Measurements from ENCODE around the gene TRIM47. TPM values are rescaled to one million over a fixed set of nuclear protein-coding genes. Genes with fewer than 3 reads are reported as not detected.

The TRIM47 gene
- total and polyA plus RNA-seq, 2 of the 13 experiments (the other 11 are each of a cell fraction or from before 2014, with no cell fraction given): 33.5 to 82.0 TPM

GRCh38 chr17:75856062-75856756 lies 22.2 kb downstream of the TRIM47 start (continued):
- TF ChIP-seq ZSCAN20 (CRISPR knock-in tag; IDR thresholded peaks at IDR 0.05; ENCODE audit: borderline replicate concordance) (0 out of 2 replicates have a peak, but pooled peaks have one; percentile 64), ZNF329 (CRISPR knock-in tag; IDR thresholded peaks at IDR 0.05; ENCODE audit: low read depth) (no peak), ZNF569 (CRISPR knock-in tag; IDR thresholded peaks at IDR 0.05; ENCODE audit: borderline replicate concordance) (peak; percentile 9; the same call in 1 of the 2 replicates), ZNF724P (CRISPR knock-in tag; IDR thresholded peaks at IDR 0.05; ENCODE audit: borderline replicate concordance) (no peak; the same call in 1 of the 2 replicates), NRL (CRISPR knock-in tag; IDR thresholded peaks at IDR 0.05; ENCODE audit: borderline replicate concordance) (peak; percentile 19; the same call in 1 of the 2 replicates), ZNF468 (CRISPR knock-in tag; IDR thresholded peaks at IDR 0.05) (0 out of 2 replicates have a peak, but pooled peaks have one; percentile 6), ZNF766 (CRISPR knock-in tag; IDR thresholded peaks at IDR 0.05; ENCODE audit: borderline replicate concordance) (peak; percentile 19; the same call in 1 of the 2 replicates), TEF (CRISPR knock-in tag; IDR thresholded peaks at IDR 0.05) (0 out of 2 replicates have a peak, but pooled peaks have one; percentile 10), ZNF570 (CRISPR knock-in tag; IDR thresholded peaks at IDR 0.05; ENCODE audit: borderline replicate concordance) (no peak), NFE2 (CRISPR knock-in tag; IDR thresholded peaks at IDR 0.05) (no peak), ATF6 (CRISPR knock-in tag; conservative IDR thresholded peaks at IDR 0.05) (no peak), ZNF281 (CRISPR knock-in tag; IDR thresholded peaks at IDR 0.05; ENCODE audit: borderline replicate concordance) (no peak), DMAP1 (CRISPR knock-in tag; IDR thresholded peaks at IDR 0.05) (peak; percentile 23; the same call in 1 of the 2 replicates), SP4 (CRISPR knock-in tag; IDR thresholded peaks at IDR 0.05) (no peak), GFI1 (CRISPR knock-in tag; IDR thresholded peaks at IDR 0.05; ENCODE audit: borderline replicate concordance) (no peak), ZNF280D (CRISPR knock-in tag; IDR thresholded peaks at IDR 0.05) (no peak)
- TF ChIP-seq, protein P1, sequence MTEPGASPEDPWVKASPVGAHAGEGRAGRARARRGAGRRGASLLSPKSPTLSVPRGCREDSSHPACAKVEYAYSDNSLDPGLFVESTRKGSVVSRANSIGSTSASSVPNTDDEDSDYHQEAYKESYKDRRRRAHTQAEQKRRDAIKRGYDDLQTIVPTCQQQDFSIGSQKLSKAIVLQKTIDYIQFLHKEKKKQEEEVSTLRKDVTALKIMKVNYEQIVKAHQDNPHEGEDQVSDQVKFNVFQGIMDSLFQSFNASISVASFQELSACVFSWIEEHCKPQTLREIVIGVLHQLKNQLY (CRISPR knock-in tag; IDR thresholded peaks at IDR 0.05): no peak; the same call in 1 of the 2 replicates
- TF ChIP-seq, protein P2, sequence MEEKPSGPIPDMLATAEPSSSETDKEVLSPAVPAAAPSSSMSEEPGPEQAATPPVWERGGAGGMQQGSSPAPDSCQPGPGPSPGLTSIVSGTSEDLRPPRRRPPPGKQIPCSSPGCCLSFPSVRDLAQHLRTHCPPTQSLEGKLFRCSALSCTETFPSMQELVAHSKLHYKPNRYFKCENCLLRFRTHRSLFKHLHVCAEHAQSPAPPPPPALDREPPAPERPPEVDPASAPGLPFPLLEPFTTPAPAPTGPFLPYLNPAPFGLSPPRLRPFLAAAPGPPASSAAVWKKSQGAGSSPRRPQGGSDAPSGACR (CRISPR knock-in tag; IDR thresholded peaks at IDR 0.05): 0 out of 2 replicates have a peak, but pooled peaks have one; percentile 69

All from HepG2 (cell line).